Measurements from ENCODE around the gene NLRP6. TPM values are rescaled to one million over a fixed set of nuclear protein-coding genes. Genes with fewer than 3 reads are reported as not detected.
A peak's percentile ranks its signal among the peaks of the same experiment; 100 is the strongest.

NLRP6 gene
- total and polyA plus RNA-seq, 2 of the 4 experiments (the other 2 are of a cell fraction), result not detected

DNA sequence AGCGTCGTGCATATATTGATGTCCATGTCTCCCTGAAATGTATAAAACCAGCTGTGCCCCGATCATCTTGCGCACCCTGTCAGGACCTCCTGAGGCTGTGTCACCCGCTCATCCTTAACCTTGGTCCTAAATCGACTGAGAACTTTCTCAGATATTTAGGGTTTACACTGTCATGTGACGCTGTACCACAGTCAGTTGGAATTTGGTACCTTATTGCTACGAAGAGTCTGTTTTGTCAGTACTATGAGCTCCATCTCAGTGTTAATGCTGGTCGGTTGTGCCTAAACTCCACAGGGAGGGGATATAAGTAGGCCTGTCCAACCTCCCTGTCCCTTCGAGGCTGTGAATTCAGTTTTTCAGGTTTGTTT, 27.6 kb downstream of the NLRP6 start:
- 0 out of 2 replicates have a peak, but pooled peaks cover 2% of the 10 kb centered on the region for H3K9me1 ChIP-seq (ENCODE audit: insufficient read depth, low read length)
- H3K79me1 ChIP-seq (ENCODE audit: low read depth in 1 of 2, low read length in 2 of 2), result peaks cover 0 to 6% of the 10 kb centered on the region in 2 experiments; a peak in 2 of 4 replicates
- no TSS peak for BruUV-seq (replicated peaks)
- H4K8ac ChIP-seq (ENCODE audit: low read depth in 2 of 2, low read length in 2 of 2), result peak overlapping the region in 1 of 2 experiments; percentile 17; a peak in 1 of 4 replicates
- no peaks in the 10 kb centered on the region for H3K27me3 ChIP-seq (ENCODE audit: control insufficient read depth, insufficient read depth, low read length)
- TF ChIP-seq CHD1 (IDR thresholded peaks at IDR 0.05; ENCODE audit: low read depth, low read length), result no peak
- in situ Hi-C loops (cut with MboI; ENCODE audit: low sequenced_read_pairs) (loop anchor here (10.0 kb wide), 2 partner anchors 49 to 149 kb away; partner anchors contain the start of gene PTDSS2), dilution Hi-C loops (cut with HindIII; ENCODE audit: low sequenced_read_pairs, unreplicated experiment) (no loop called here), intact Hi-C loops (cut with micrococcal nuclease) (loop anchor here (2.0 to 5.0 kb wide), 2 partner anchors 99 to 143 kb away; partner anchors contain the start of genes BET1L and RIC8A)
- peak overlapping the region; percentile 81; the same call in 1 of the 3 replicates for H2BK15ac ChIP-seq (ENCODE audit: low read depth, low read length)
- H3K18ac ChIP-seq (ENCODE audit: low read depth, low read length), result no peak overlapping the region
- no peaks in the 10 kb centered on the region for H4K20me1 ChIP-seq (ENCODE audit: insufficient read depth, low read length)
- ChIA-PET CTCF (interaction anchor here (0.9 to 1.1 kb wide), 2 partner anchors 54 to 64 kb away, joined by 3 read pairs; no protein-coding TSS in a partner anchor), POLR2A (ENCODE audit: unreplicated experiment) (interaction anchor here (0.6 kb wide), 1 partner anchor 43 kb away, joined by 3 read pairs; no protein-coding TSS in a partner anchor)
- no peak overlapping the region for H3K14ac ChIP-seq (replicated peaks; ENCODE audit: low read depth, low read length)
- 0 out of 2 replicates have a peak overlapping the region, but pooled peaks have one; percentile 5 for H3K56ac ChIP-seq (ENCODE audit: extremely low read depth, insufficient read depth, low read length)
- H3K9me3 ChIP-seq (ENCODE audit: control insufficient read depth, insufficient read depth, low read length), result no peaks in the 10 kb centered on the region
- peak overlapping the region; percentile 53 for H4K91ac ChIP-seq (ENCODE audit: insufficient read depth, low read depth, low read length)
- H3K4ac ChIP-seq (ENCODE audit: low read depth, low read length), result peak overlapping the region; percentile 60
- H2AK9ac ChIP-seq (replicated peaks; ENCODE audit: low read depth, low read length, poor library complexity), result no peak overlapping the region
- peak overlapping the region; percentile 78; the same call in 1 of the 2 replicates for H2AK5ac ChIP-seq (ENCODE audit: low read depth, low read length)
- no peak overlapping the region for H3K23ac ChIP-seq (ENCODE audit: low read depth, low read length)
- H3K9ac ChIP-seq (ENCODE audit: low read depth, low read length), result no peak overlapping the region
- H2BK20ac ChIP-seq (ENCODE audit: low read depth, low read length), result peak overlapping the region; percentile 53
- no peak overlapping the region for H3K27ac ChIP-seq (ENCODE audit: insufficient read depth, low read length)
- 80% methylated on average over 5 of the region's 10 CpGs; no CpG with 5 or more reads in 1 of the 2 experiments for WGBS, 2 experiments (ENCODE audit: extremely low coverage in 2 of 2, insufficient read length in 1 of 2)
- peak overlapping the region; percentile 56 for H2AFZ ChIP-seq (replicated peaks; ENCODE audit: low read length, poor library complexity)
- H3K4me1 ChIP-seq (ENCODE audit: control insufficient read depth, insufficient read depth, low read length), result peaks cover 4% of the 10 kb centered on the region
- peaks cover 2% of the 10 kb centered on the region; the same call in 1 of the 2 replicates for H3K36me3 ChIP-seq (ENCODE audit: control insufficient read depth, insufficient read depth, low read length)
- H3K4me2 ChIP-seq (ENCODE audit: low read depth, low read length), result no peak overlapping the region
- peak overlapping the region; percentile 72 for H2BK120ac ChIP-seq (ENCODE audit: low read depth, low read length)
- H2BK5ac ChIP-seq (ENCODE audit: low read depth, low read length, poor library complexity, severe bottlenecking), result no peak overlapping the region
- DNase-seq, result no peak
- H4K5ac ChIP-seq (ENCODE audit: low read depth, low read length), result no peak overlapping the region; the same call in 1 of the 2 replicates
- H3K4me3 ChIP-seq (ENCODE audit: insufficient read depth, low read depth, low read length), result no peak overlapping the region
- no peak for ATAC-seq (ENCODE audit: low read depth)
